ENCODE results near the gene SHPK.
"Not testable (repeated sequence)": the region's sequence is repeated elsewhere in the genome, so short reads cannot be mapped to it uniquely, and the experiment has no call there.

The SHPK gene

DNA sequence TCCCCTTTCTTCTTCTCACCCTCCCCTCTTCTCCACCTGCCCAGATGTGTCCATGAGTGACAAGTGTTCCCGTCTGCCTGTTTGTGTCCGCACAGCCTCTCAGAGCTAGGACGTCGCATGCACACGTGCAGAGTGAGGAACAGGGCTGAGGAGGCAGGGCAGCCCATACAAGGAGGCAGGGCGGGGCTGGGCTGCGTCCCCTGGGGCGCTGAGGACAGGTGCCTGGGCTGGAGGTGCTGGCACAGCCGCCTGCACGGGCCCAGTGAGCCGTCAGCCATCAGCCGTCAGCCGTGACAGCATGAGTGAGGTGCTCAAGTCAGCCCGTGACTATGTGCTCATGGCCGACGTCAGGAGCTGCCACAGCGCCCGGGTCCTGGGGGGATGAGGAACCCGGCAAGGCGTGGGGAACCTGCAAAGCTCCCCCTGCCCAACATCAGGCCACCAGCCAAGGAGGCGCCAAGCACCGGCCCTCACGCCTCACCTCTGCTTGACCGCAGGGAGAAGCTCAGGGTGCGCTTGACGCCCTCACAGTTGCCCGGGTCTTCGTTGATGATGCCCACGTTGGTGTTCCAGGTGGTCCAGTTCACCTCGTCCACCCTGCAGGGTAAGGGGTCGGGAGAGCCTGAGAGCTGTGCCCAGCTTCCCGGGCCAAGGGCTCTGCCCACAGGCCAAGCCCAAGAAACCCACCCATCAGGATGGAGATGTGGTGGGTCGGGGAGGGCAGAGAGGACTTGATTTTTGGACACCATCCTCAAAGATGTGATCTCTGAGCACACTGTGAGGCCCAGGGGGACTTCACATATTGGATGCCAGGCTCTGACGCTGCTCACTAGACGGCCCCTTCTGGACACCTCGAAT, 64.8 kb downstream of the SHPK start:
- in situ Hi-C loops (cut with HindIII; ENCODE audit: low sequenced_read_pairs) = no loop called here
- no peak overlapping the region for H3K4me3 ChIP-seq (ENCODE audit: low read depth, low read length)
- DNase-seq (ENCODE audit: low read depth) = no peak
- TF ChIP-seq, protein P1, sequence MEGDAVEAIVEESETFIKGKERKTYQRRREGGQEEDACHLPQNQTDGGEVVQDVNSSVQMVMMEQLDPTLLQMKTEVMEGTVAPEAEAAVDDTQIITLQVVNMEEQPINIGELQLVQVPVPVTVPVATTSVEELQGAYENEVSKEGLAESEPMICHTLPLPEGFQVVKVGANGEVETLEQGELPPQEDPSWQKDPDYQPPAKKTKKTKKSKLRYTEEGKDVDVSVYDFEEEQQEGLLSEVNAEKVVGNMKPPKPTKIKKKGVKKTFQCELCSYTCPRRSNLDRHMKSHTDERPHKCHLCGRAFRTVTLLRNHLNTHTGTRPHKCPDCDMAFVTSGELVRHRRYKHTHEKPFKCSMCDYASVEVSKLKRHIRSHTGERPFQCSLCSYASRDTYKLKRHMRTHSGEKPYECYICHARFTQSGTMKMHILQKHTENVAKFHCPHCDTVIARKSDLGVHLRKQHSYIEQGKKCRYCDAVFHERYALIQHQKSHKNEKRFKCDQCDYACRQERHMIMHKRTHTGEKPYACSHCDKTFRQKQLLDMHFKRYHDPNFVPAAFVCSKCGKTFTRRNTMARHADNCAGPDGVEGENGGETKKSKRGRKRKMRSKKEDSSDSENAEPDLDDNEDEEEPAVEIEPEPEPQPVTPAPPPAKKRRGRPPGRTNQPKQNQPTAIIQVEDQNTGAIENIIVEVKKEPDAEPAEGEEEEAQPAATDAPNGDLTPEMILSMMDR (IDR thresholded peaks at IDR 0.05; ENCODE audit: low read depth, low read length, missing control alignments) = no peak

- in situ Hi-C loops (cut with HindIII; ENCODE audit: low sequenced_read_pairs) = no loop called here
- no peak for DNase-seq (ENCODE audit: low read depth)
- TF ChIP-seq, protein P1 (IDR thresholded peaks at IDR 0.05; ENCODE audit: low read depth, low read length, missing control alignments) = no peak
- H3K4me3 ChIP-seq (ENCODE audit: low read depth, low read length) = no peak overlapping the region
Measured at GRCh38 chr17:3569534-3570137, 66.4 kb downstream of the SHPK start.

DNA sequence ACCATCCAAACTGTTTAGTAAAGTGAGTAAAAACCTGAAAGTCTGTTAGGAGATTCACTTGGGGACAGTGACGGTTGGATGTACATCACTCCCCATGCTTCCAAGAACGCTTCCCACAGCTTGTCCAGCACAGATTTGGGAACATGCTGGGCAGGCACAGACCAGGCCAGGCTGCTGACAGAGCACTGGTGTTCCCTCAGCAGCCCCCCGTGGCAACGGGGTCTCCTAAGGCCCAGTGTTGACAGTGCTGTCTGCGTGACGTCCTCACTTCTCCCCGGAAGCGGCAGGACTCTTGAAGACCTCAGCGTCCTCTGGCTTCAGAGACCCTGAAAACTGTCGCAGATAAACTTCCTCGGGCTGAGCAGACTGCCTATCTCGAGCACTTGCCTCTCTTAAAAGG, 69.5 kb downstream of the SHPK start:
- no peak overlapping the region for H3K4me3 ChIP-seq (ENCODE audit: low read depth, low read length)
- in situ Hi-C loops (cut with HindIII; ENCODE audit: low sequenced_read_pairs) = no loop called here
- DNase-seq (ENCODE audit: low read depth) = no peak
- TF ChIP-seq, protein P1 (IDR thresholded peaks at IDR 0.05; ENCODE audit: low read depth, low read length, missing control alignments) = no peak

DNA sequence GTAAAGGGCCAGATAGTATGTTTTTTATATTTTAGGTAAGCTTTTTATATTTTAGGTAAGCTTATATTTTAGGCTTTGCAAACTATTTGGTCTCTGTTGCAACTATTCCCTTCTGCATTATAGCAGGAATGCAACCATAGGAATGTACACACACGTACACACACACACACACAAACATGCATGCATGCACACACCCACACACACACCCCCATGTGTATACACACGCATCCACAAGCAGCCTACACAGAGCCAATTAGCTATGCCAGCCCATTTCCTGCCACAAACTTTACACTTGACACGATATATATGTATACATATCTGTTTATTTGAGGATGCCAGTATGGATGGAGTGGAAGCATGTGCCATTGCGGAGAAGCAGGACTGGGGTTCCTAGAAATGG, 70.9 kb downstream of the SHPK start:
- no peak overlapping the region for H3K4me3 ChIP-seq (ENCODE audit: low read depth, low read length)
- no peak for DNase-seq (ENCODE audit: low read depth)
- TF ChIP-seq, protein P1 (IDR thresholded peaks at IDR 0.05; ENCODE audit: low read depth, low read length, missing control alignments) = no peak
- in situ Hi-C loops (cut with HindIII; ENCODE audit: low sequenced_read_pairs) = no loop called here

DNA sequence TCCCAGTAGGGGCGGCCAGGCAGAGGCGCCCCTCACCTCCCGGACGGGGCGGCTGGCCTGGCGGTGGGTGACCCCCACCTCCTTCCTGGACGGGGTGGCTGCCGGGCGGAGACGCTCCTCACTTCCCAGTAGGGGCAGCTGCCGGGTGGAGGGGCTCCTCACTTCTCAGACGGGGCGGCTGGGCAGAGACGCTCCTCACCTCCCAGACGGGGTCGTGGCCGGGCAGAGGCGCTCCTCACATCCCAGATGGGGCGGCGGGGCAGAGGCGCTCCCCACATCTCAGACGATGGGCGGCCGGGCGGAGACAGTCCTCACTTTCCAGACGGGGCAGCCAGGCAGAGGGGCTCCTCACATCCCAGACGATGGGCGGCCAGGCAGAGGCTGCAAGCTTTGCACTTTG, 71.8 kb downstream of the SHPK start:
- H3K4me3 ChIP-seq (ENCODE audit: low read depth, low read length); in situ Hi-C loops (cut with HindIII; ENCODE audit: low sequenced_read_pairs); DNase-seq (ENCODE audit: low read depth): not testable (repeated sequence)

GRCh38 chr17:3559270-3559645, 76.8 kb downstream of the SHPK start:
- no peak for DNase-seq (ENCODE audit: low read depth)
- H3K4me3 ChIP-seq (ENCODE audit: low read depth, low read length) = no peak overlapping the region
- in situ Hi-C loops (cut with HindIII; ENCODE audit: low sequenced_read_pairs) = no loop called here
- TF ChIP-seq, protein P1 (IDR thresholded peaks at IDR 0.05; ENCODE audit: low read depth, low read length, missing control alignments) = no peak

- H3K4me3 ChIP-seq (ENCODE audit: low read depth, low read length) = no peak overlapping the region
- in situ Hi-C loops (cut with HindIII; ENCODE audit: low sequenced_read_pairs) = no loop called here
- TF ChIP-seq, protein P1 (IDR thresholded peaks at IDR 0.05; ENCODE audit: low read depth, low read length, missing control alignments) = no peak
- DNase-seq (ENCODE audit: low read depth) = no peak
Measured at GRCh38 chr17:3558603-3559269, 77.3 kb downstream of the SHPK start.

Measured in astrocyte of the cerebellum (primary cell).